SIG-M5 treated with dmso at 0.1 percent for 504 hours (cell line): ENCODE data around the gene TSHZ3.

Experiments used
- DNase-seq: peaks from one replicate; lab custom pipeline; 2025; ENCODE audit not compliant: unreplicated experiment; lab: John Stamatoyannopoulos, UW

The TSHZ3 gene

DNA sequence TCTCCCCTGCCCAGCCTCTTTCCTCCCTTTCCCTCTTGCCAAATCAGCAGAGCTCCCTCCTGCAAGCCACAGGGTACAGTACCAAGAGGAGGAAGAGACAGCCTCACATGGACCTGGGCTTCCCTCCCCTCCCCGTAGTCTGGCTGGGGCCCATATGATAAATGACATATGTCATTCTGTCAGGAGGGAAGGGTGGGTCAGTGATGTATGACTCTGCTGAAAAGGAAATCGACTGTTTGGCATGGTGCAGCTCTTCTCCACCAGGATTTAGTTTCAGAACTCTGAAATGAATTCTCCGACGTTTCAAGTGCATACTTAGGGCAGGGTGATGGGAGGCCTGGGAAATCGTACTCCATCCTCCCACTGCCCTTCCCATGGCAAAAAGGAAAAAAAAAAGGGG, 9.8 kb downstream of the TSHZ3 start:
- DNase-seq, result no peak

DNA sequence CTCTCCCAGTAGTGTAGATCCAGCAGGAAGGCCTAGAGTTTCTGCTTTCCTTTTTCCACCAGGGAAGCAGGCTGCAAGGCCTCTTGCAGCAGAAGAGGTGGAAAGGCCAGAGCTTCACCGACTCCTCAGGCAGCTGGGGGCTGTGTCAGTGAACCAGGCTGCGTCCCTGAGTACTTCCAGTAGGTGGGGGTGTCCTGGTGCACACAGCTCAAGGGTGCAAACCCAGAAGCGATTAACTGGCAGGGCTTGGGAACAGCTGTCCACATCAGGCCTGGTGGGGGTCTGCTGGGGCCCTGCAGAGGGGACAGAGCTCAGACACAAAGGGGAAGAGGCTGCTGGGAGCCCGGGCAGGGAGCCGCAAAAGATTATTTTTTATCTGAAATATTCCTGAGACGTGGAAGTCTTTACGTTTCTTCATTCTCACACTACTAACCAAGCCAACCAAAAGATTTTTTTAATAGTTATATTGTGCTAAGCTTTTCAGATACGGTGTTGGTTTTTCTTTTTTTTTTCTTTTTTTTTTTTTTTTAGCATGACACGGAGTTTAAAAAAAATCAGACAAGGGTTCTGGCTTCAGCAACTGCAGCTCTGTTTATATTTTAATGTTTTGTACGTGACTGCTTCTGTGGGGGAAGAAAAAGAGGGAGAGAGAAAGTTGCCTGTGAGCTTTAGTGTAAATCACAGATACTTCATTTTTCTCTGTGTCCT, 11.0 kb downstream of the TSHZ3 start:
- peak; percentile 38 for DNase-seq

DNA sequence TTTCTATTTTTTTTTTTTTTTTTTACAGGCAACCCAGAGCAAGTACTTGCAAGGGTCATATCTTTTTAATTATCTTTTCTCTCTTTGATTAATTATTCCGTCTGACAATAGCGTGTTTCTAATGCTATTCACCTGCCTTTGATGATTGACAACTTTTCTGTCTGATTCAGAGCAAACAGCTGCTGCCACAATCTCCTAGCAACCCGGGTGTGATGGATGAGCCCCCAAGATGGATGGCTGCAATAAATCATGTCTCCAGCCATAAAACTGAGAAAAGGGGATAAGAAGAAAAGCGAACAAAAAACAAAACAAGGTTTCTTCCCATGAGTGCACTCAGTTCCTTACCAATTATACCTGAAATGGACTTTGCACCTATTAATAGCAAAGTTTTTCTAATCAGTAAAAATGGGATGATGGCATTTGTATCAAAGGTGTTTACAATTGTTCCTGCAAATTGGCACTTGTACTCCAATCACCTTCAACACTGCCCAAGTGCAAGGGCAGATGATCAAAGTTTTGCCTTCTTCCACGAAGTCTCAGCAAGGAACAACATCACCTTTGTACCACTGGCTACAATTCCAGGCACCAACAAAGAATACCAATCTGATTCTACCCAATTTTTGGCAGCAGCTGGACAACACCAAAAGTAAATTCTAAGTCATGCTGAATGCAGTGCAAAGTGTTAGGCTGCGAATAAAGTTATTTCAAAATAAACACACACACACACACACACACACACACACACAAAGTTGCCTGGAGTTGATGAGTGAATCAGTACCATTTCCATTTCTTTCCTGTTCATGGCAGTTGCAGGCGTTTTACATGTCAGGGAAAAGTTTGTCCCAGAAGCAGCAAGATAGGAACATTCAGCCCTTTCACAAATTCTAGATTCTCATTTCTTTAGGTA, 12.0 kb downstream of the TSHZ3 start:
- DNase-seq, result no peak

DNA sequence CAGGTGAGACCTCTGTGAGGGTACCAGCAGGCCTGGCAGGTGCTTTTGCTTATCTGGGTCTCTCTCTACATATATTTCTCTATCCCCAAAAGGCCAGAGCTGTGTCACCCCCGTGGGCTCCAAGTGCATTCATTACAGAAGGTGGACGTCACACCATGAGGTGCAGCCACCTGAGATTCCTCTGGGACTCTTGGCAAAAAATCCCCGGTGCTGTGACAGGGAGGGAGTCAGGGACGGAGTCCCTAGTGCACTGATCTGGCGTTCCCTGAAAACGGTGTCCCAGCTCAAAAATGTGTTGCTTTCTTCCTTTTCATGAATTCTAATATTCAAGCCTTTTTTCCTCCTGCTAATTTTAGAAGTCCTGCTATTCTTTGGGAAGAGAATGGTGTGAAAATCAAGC, 13.5 kb downstream of the TSHZ3 start:
- DNase-seq, result no peak

DNA sequence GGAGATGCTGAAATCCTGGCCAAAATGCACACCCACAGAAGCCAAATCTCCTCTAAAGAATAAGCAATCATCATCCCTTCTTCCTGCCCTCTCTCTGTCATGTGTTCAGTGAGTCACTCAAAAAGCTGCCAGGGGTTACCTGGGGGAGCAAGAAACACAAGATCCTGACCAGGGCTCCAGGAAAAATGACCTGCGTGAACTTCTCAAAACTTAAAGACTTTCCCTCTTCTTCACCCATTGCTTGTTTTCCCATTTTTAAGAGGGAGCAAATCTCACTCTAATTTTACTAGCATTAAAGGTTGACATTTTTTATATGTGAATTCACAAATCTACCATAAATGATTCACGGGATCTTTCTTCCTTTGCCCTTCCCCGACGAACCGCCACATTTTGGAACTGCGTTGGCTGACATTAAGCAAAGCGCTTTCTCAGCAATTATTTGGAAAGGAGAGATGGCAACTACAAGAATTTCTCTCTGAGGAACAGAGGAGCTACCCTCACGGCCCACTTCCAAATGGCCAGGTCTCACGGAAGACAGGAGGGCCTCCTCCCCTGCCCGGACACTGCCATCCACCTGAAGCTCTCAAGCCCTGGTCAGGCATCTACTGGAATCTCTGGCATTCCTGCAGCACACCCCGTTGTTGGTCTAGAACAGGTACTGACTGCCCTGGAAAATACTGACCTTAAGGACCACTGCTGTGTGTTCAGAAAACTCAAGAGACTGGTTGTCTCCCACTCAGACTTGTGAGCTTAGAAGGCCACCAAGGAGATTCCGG, 14.2 kb downstream of the TSHZ3 start:
- no peak for DNase-seq

DNA sequence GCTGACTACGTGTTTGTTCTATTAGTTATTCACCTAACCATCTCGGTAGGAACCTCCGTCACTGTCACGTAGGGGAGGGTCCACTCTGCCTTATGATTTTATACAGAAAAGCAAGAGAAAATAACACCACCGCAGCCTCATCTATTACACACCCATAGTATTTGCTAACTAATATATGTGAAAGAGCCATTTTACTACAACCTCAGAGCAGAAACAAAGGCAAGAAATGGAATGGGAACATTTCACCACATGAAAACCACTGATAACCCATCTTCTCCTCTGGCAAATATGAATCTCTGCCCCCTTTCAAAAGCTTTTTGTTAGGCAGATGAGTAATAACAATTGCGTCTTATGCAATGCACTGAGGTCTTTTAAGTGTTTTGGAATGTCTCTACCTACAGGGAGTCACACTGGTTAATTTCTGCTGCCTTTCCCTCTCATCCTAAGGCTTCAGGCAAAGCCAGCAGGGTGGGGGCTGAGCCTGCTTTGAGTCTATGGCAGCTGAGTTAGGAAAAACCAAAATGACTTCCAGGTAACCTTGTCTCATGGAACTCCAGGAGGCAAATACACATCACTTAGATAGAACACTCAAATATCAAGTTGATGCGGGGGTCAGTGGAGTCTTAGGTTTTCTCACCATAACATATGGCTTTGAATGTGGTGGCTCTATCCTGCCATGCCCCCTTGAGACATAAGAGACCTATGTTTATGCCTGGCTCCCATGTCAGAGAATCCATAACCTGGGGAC, 15.0 kb downstream of the TSHZ3 start:
- DNase-seq, result no peak

DNA sequence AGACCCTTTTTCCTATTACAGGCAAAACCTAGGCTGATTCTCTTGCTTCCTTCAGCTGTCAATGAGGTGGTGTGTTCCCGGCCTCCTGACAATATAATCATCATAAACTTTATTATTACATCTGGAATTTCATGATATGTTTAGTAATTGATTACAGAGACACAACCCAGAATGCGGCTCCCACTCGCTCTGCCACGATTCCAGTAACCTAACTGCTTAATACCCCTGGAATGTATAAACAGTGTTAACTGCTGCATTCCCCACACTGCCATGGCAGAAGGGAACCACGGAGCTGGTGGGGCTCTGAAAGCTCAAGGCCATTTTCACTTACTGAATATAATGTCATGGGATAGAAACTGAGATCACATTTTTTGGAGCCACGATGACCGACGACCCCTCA, 17.1 kb downstream of the TSHZ3 start:
- no peak for DNase-seq

DNA sequence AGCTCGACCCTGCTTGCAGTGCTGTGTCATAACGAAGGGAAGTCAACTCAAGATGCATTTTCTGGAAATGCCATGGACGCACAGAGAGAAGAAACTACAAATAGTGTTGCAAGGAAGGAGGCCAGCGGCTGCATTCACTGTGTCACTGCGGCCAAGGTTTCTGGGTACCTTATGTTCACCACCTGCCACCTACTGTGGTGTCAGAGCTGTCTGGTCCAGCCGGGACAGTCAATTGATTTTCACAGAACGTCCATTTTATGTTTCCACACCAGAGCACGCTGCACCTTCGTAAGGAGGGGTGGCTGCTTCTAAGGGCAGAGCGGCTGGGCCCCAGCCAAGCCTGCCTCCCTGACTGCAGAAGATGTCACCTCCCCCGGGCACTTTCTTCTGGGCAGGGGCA, 17.7 kb downstream of the TSHZ3 start:
- no peak for DNase-seq

DNA sequence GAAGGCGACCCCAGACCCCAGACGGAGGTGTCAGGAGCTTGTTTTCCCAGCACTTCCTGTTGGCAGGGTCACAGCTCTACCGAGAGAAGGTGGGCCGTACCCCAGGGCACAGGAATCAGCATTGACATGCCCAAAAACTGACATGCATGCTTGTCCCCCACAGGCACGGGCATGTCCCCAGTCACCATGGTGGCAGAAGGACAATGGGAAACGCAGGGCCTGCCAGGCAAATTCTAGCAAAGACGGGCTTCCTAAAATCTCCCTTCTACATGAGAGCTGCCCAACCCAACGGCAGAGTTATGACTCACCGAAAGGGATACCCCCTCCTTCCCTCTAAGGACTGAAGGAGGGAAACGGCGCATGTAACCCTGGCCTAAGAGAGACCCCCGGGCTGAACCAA, 18.5 kb downstream of the TSHZ3 start:
- no peak for DNase-seq

DNA sequence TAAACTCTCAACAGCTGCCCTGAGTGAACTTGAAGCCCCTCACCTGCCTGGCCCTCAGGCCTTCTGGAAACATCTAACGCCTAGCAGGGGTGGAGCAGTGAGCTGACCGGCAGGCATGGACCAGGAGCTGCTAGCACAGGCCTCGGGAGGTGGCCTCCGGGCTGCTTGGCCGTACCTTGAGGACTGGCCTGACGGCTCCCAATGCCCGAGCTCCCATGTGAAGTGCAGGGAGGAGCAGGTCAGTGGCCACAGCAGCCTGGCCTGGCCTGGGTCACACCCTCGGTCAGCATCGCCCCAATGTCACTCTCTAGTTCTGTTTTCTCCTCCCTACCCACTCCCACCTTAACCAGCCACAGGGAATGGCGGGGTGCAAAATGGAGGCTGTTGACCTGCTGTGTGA, 19.0 kb downstream of the TSHZ3 start:
- no peak for DNase-seq

DNA sequence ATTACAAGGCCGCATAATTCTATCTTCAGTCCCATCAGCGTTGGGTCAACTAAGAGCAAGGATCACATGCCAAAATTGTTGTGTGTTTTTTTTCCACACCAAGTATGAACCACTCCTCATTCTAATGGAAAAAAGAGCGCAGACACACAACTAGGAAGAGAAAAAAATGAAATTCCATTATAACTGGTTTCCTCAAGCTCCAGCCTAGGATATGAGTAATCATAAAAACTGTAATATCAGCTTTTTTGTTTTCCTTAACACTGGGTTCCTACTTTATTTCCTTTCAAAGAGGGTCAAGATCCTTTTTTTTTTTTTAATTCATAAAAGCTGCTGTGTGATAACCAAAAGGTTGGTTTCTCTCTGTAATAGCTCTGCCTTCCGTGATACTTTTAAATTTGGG, 19.4 kb downstream of the TSHZ3 start:
- no peak for DNase-seq

DNA sequence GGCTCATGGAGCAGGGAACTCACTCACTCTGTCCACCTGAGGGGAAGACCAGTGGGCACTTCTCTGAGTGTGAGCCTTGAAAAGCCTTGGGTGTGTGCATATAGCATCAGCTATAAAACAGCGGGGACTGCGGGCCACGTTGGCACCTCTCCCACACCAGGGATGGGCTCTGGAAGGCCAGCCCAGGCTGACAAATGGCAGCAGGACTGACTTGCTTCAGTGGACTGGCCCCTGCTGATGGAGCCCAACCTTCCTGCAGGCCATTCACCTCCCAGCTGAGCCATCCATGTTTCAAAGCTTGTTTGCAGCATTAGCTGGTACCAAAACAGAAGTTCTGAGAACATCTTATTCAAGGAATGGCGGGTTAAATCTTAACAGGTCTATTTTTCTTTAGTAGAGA, 21.0 kb downstream of the TSHZ3 start:
- DNase-seq, result no peak

DNA sequence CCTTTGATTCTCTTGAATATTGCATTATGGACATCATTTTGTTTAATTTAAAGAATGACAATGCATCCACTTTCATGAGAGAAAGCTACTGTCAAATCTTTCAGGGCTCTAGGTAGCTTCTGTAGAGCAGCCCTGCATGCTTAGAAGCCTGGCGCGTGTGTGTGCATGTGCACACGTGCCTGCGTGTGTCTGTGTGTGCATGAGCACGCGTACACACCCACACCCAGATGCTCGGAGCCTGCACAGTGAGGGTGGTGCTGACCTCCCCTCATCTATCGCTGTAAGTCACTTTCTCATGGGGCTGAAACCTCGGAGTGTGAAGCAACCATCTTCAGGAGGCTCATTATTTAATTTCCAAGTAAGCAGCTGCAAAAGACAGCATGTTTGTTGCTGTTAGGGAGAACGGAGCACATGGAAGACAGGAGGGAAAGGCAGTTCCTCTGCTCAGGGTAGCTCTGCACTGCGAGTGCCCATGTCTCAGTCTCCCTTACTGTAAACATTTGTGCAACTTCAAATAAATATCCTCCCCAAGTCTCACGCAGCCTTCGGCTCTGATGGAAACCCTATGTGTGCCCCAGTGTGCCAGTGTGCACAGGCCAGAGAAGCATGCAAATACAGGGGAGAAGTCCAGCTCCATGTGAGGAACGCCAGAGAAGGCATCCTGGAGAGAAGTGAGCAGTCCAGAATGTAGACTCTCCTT, 22.8 kb downstream of the TSHZ3 start:
- no peak for DNase-seq

DNA sequence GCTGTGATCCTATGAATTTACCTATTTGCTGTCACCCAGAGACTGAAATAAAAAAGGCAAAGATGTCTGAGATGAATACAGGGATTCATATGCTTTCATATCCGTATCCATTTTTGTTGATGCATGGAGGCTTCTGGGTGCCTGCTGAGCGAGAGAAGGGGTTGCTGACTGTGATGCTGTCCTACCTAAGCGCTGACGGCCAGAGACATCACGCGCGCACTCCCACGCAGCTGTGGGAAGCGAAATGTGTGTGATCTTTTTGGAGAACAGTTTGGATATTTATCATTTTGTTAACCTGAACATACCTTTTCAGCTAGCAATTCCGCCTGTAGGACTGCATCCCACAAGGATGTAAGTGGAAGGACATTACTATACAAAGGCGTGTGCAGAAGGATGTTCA, 23.9 kb downstream of the TSHZ3 start:
- DNase-seq, result no peak

DNA sequence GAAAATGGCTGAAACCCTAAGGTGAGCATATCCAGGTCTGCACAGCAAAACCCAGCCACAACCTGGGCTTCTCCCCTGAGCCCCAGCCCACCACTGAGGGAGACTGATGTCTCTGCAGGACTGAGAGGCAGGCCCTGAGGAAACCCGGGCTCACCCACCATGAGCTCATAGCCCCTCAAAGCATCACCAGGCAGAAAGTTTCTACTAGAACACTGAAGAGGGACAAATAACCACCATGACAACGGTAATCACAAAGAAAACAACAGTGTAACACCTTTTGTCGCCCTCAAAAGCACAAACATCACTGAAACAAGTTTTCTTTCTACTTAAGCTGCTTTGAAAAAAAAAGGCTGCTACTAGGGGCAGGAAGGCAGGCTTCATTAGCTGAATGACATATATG, 29.8 kb downstream of the TSHZ3 start:
- no peak for DNase-seq

DNA sequence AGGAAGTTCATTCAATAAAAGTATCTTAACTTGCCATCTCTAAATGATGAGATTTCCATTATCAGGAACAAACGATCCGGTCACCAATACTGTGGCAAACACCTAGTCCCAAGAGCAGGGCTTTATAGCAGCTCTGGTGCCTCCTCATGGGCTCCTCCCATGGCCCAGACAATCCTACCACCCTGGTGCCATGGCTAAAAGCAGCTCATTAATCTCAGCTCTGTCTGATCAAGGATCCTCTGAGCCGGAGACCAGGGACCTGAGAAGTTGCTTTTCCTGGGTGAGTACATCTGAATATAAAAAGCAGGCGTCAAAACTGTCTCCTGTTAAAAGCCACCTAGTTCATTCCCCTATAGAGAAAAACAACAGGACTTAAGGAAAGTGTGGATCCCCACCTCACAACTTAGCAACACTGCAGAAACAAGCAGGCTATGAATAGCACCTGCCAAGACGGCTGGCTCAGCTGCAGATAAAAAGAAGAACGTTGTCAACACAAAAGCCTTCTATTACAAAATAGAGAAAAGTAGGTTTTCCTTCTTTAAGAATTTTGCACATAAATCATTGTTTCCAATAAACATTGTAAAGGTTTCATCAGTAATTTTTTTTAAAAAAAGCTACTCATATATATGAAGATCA, 30.3 kb downstream of the TSHZ3 start:
- DNase-seq, result no peak

DNA sequence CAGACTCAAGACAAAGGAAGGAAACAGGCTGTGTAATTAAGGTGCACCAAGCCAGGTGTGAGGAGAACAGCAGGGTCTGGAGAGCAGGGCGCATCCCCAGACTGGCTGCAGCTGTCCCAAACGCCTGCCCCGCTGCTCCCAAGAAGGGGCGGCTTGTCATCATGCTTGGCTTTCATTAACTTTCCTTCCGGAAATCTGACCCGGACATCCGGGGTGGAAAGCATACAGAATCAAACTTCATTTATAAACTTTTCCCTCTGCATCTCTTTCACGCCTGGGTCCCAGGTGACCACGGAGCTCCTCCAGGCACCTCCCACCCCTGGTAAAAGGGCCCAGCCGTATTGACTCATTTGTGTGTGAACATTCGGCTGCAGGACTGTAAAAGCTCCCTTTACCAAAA, 31.7 kb downstream of the TSHZ3 start:
- DNase-seq, result no peak

DNA sequence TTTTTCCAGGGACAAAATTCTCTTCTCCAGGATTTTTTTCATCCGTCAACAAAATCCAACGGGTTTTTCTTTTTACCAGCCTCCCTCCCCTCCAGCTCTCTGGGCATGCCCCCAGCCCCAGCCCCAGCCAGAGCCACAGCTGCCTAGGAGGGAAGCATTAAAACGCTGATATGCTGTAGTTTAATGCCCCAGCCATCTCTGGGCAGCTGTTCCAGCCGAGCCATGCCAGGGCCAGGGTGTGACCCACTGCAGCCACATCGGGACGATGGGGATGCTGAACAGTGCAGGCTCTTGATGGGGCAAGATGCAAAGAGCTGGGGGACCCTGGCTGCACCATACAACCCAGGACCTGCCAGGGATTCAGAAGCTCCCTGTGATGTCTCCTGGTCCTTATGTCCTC, 32.1 kb downstream of the TSHZ3 start:
- no peak for DNase-seq

DNA sequence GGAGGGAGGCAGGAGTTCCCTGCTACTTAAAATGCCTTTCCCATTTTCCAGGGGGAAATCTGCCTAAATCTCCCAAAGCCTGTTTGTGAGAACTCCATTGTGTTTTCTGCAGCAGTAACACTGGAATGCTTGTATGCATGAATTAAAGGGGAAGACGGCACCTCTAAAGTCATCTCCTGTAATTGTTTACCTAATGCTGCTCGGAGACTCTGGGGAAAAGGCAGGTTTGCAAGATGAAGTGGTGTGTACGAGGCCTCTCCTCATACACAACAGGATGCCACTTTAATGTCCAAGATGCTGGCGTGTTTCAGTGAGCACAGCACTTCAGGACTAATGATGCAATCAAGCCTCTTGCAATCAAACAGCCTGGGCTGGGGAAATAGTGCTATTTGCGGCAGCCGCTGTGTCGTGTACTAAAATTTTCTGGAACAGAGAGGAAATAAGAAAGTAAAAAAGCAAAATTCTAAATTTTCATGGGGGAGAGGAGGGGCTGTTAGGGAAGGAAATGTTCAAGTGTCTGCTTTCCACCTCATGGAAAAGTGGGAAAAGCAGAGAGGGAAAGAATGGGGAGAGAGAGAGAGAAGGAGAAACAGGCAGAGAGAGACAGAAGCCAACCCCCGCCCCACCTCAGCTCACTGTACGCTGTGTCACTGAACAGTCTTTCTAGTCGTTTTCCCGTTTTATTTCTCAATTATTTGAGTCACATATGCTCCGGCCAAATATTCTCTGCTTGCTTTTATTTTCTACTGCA, 32.9 kb downstream of the TSHZ3 start:
- peak; percentile 86 for DNase-seq
